Cardiac muscle cell (in vitro differentiated cells and primary cell): ENCODE results near the gene RNF135. TPM values are rescaled to one million over a fixed set of nuclear protein-coding genes. Genes with fewer than 3 reads are reported as not detected.
A peak's percentile ranks its signal among the peaks of the same experiment; 100 is the strongest.

ENCODE experiments used
- DNase-seq, 2 donors: peaks; one replicate each; pipeline versions ENCODE4 v3.0.0 to v3.0.0-alpha.2; 2010 to 2017; ENCODE audit warnings: low read depth in 1 of 2, low spot score in 1 of 2
- H3K27ac ChIP-seq: fragments of 200-600 bp; sonication (generic); 2 replicates; pipeline ENCODE4 v1.5.1; 2016
- H3K27me3 ChIP-seq: fragments of 200-600 bp; sonication (generic); 2 replicates; pipeline ENCODE4 v1.6.0; 2016; ENCODE audit warnings: control low read depth
- H3K36me3 ChIP-seq: fragments of 200-600 bp; sonication (generic); 2 replicates; pipeline ENCODE4 v1.5.1; 2016; ENCODE audit warnings: control low read depth
- H3K4me1 ChIP-seq: fragments of 200-600 bp; sonication (generic); 2 replicates; pipeline ENCODE4 v1.8.1; 2017; ENCODE audit warnings: low read depth, mild to moderate bottlenecking, mixed run types
- H3K4me3 ChIP-seq: fragments of 200-600 bp; sonication (generic); 2 replicates; pipeline ENCODE4 v1.5.1; 2016; ENCODE audit warnings: mild to moderate bottlenecking
- H3K9me3 ChIP-seq: fragments of 200-600 bp; sonication (generic); 2 replicates; pipeline ENCODE4 v1.5.1; 2017; ENCODE audit warnings: low read depth, mild to moderate bottlenecking, control low read depth
- CTCF ChIP-seq: IDR thresholded peaks from 2 replicates; pipeline ENCODE4 v1.5.1; 2012; ENCODE audit warnings: low read depth, mild to moderate bottlenecking, low read length
- polyA plus RNA-seq: library from polyadenylated mRNA; unstranded; fragments of >200 nt; fragmentation: Nextera tagmentation; extraction: Ambion mirVana; gene quantifications from 2 replicates; pipeline ENCODE4 v1.2.1, GENCODE V29; 2016
- total RNA-seq: library from RNA; depleted of rRNA; stranded (reverse); fragments of >200 nt; gene quantifications from 2 replicates; pipeline ENCODE4 v1.2.3, GENCODE V29; 2016

The RNF135 gene
- total and polyA plus RNA-seq, 2 experiments from 2014 or later: 1.4 to 4.1 TPM

GRCh38 chr17:30952638-30953393, 18.0 kb upstream of the RNF135 start:
- Histone ChIP-seq H3K36me3 (no peaks in the 10 kb centered on the region), H3K4me1 (no peaks in the 10 kb centered on the region), H3K27me3 (no peaks in the 10 kb centered on the region), H3K27ac (no peak overlapping the region), H3K4me3 (no peak overlapping the region), H3K9me3 (no peaks in the 10 kb centered on the region)
- TF ChIP-seq CTCF: no peak
- DNase-seq: no peak

GRCh38 chr17:30954046-30954830, 16.6 kb upstream of the RNF135 start:
- Histone ChIP-seq H3K27me3 (no peaks in the 10 kb centered on the region), H3K27ac (no peak overlapping the region), H3K4me1 (no peaks in the 10 kb centered on the region), H3K4me3 (no peak overlapping the region), H3K9me3 (no peaks in the 10 kb centered on the region), H3K36me3 (no peaks in the 10 kb centered on the region)
- no peak for TF ChIP-seq CTCF
- no peak for DNase-seq

GRCh38 chr17:30956764-30957374, 14.0 kb upstream of the RNF135 start:
- Histone ChIP-seq H3K9me3 (no peaks in the 10 kb centered on the region), H3K27ac (no peak overlapping the region), H3K36me3 (no peaks in the 10 kb centered on the region), H3K27me3 (no peaks in the 10 kb centered on the region), H3K4me3 (no peak overlapping the region), H3K4me1 (no peaks in the 10 kb centered on the region)
- TF ChIP-seq CTCF: no peak
- DNase-seq: peak; percentile 2 to 16

DNA sequence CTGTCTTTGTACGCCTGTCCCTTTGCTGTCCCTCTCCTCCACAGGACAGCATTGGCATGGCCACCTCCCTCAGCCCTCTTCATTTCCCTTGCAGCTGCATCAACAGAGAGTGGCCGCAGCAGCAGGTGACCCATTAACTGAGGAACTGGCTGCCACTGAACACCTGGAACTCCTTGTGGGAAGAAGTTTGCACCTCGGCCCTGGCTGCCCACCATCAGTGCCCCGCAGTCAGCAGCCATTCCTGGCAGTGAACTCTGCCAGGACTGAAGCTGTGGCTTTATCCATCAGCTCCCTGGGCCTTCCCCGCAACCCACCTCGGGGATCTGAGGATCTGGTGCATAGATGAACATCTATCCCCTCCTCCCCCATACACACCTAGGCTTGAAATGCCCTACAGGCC, 13.1 kb upstream of the RNF135 start:
- Histone ChIP-seq H3K27me3 (no peaks in the 10 kb centered on the region), H3K27ac (no peak overlapping the region), H3K4me3 (no peak overlapping the region), H3K9me3 (no peaks in the 10 kb centered on the region), H3K4me1 (no peaks in the 10 kb centered on the region), H3K36me3 (no peaks in the 10 kb centered on the region)
- TF ChIP-seq CTCF: no peak
- no peak for DNase-seq

- TF ChIP-seq CTCF: no peak
- no peaks in the 10 kb centered on the region for H3K27me3 ChIP-seq
- peak in 1 of 2 donors; percentile 43 for DNase-seq
- H3K4me1 ChIP-seq: no peaks in the 10 kb centered on the region
- no peaks in the 10 kb centered on the region for H3K36me3 ChIP-seq
- no peak overlapping the region for H3K27ac ChIP-seq
- no peak overlapping the region for H3K4me3 ChIP-seq
- H3K9me3 ChIP-seq: no peaks in the 10 kb centered on the region
Measured at GRCh38 chr17:30958187-30958586, 12.7 kb upstream of the RNF135 start.
